ENCODE results near the gene LRGUK. TPM values are rescaled to one million over a fixed set of nuclear protein-coding genes. Genes with fewer than 3 reads are reported as not detected.
A peak's percentile ranks its signal among the peaks of the same experiment; 100 is the strongest.
"Not testable (repeated sequence)": the region's sequence is repeated elsewhere in the genome, so short reads cannot be mapped to it uniquely, and the experiment has no call there.

The LRGUK gene
- total RNA-seq, 3 donors from 2014 or later, result 0.19 to 1.2 (median 0.47) TPM

- Histone ChIP-seq H3K36me3 (ENCODE audit: low read depth) (no peaks in the 10 kb centered on the region), H3K4me1 (ENCODE audit: low read depth) (no peaks in the 10 kb centered on the region), H3K4me3 (no peak overlapping the region), H3K9me3 (no peaks in the 10 kb centered on the region)
- ATAC-seq (peak; percentile 25), DNase-seq (peak in 1 of 3 donors; percentile 15)
- intact Hi-C loops (cut with DNase I, micrococcal nuclease), result no loop called here
- no peak for TF ChIP-seq CTCF (IDR thresholded peaks at IDR 0.05)
Observed at GRCh38 chr7:134212576-134213546, 85.7 kb downstream of the LRGUK start.

- intact Hi-C loops (cut with DNase I, micrococcal nuclease), result no loop called here
- Histone ChIP-seq H3K9me3 (no peaks in the 10 kb centered on the region), H3K4me3 (no peak overlapping the region), H3K36me3 (ENCODE audit: low read depth) (no peaks in the 10 kb centered on the region), H3K4me1 (ENCODE audit: low read depth) (no peaks in the 10 kb centered on the region)
- no peak for ATAC-seq
- TF ChIP-seq CTCF (IDR thresholded peaks at IDR 0.05), result no peak
- DNase-seq, result no peak
Observed at GRCh38 chr7:134220236-134220635, 93.1 kb downstream of the LRGUK start.

GRCh38 chr7:134231296-134231695, 104.2 kb downstream of the LRGUK start:
- H3K9me3 ChIP-seq; H3K4me1 ChIP-seq (ENCODE audit: low read depth); ATAC-seq; H3K36me3 ChIP-seq (ENCODE audit: low read depth); DNase-seq; intact Hi-C loops (cut with DNase I, micrococcal nuclease); H3K4me3 ChIP-seq: not testable (repeated sequence)

- no peak for TF ChIP-seq CTCF (IDR thresholded peaks at IDR 0.05)
- Histone ChIP-seq H3K4me3 (no peak overlapping the region), H3K9me3 (peaks cover 7% of the 10 kb centered on the region), H3K36me3 (ENCODE audit: low read depth) (no peaks in the 10 kb centered on the region), H3K4me1 (ENCODE audit: low read depth) (no peaks in the 10 kb centered on the region)
- intact Hi-C loops (cut with DNase I, micrococcal nuclease), result no loop called here
- ATAC-seq (no peak), DNase-seq (no peak)
Observed at GRCh38 chr7:134234216-134234615, 107.1 kb downstream of the LRGUK start.

- Histone ChIP-seq H3K9me3 (no peaks in the 10 kb centered on the region), H3K36me3 (ENCODE audit: low read depth) (no peaks in the 10 kb centered on the region), H3K4me3 (no peak overlapping the region), H3K4me1 (ENCODE audit: low read depth) (no peaks in the 10 kb centered on the region)
- ATAC-seq, result no peak
- peak in 1 of 3 donors; percentile 2 for DNase-seq
- intact Hi-C loops (cut with DNase I, micrococcal nuclease), result no loop called here
- no peak for TF ChIP-seq CTCF (IDR thresholded peaks at IDR 0.05)
Observed at GRCh38 chr7:134245253-134245652, 118.1 kb downstream of the LRGUK start.

- DNase-seq (no peak), ATAC-seq (no peak)
- Histone ChIP-seq H3K4me1 (ENCODE audit: low read depth) (no peaks in the 10 kb centered on the region), H3K4me3 (no peak overlapping the region), H3K9me3 (no peaks in the 10 kb centered on the region), H3K36me3 (ENCODE audit: low read depth) (no peaks in the 10 kb centered on the region)
- no peak for TF ChIP-seq CTCF (IDR thresholded peaks at IDR 0.05)
- intact Hi-C loops (cut with DNase I, micrococcal nuclease), result no loop called here
Observed at GRCh38 chr7:134246347-134246746, 119.2 kb downstream of the LRGUK start.
